SK-N-SH (cell line): Measurements from ENCODE around the gene CEP120. TPM values are rescaled to one million over a fixed set of nuclear protein-coding genes. Genes with fewer than 3 reads are reported as not detected.
"Not testable (repeated sequence)": the region's sequence is repeated elsewhere in the genome, so short reads cannot be mapped to it uniquely, and the experiment has no call there.

Experiments
- CTCF ChIA-PET: fragments of 300-600, 350-600 bp; formaldehyde crosslinking; extraction: SDS; loops from one replicate; lab custom pipeline; 2021; lab: Yijun Ruan, JAX
- POLR2A ChIA-PET: fragments of 350-600 bp; sonication (Branson Sonifier 250); formaldehyde crosslinking; extraction: SDS; loops from one replicate; lab custom pipeline; 2020; ENCODE audit warnings: antibody characterized with exemption, inconsistent platforms; lab: Yijun Ruan, JAX
- DNase-seq: peaks from one replicate; pipeline ENCODE4 v3.0.0; 2012
- H2AFZ ChIP-seq: fragments of 200-600 bp; sonication (generic); 2 replicates; pipeline ENCODE4 v1.8.1; 2016; ENCODE audit warnings: antibody characterized with exemption, mild to moderate bottlenecking, low read depth
- H3F3A ChIP-seq: fragments of 200-600 bp; sonication (generic); replicated peaks from 2 replicates; pipeline ENCODE3; 2016; ENCODE audit warnings: antibody characterized with exemption, mild to moderate bottlenecking; ENCODE audit not compliant: insufficient read depth
- H3K27ac ChIP-seq, 2 experiments: fragments of 200-500 bp in 1 of 2; fragments of 200-600 bp in 1 of 2; sonication (Bioruptor generic) in 1 of 2; sonication (generic), shearing (Covaris generic) in 1 of 2; 2 replicates each; pipeline versions ENCODE4 v1.5.1 to v1.6.1; 2014 to 2016; ENCODE audit warnings: low read depth in 2 of 2, inconsistent platforms in 1 of 2, low read length in 1 of 2, mild to moderate bottlenecking in 1 of 2, mixed read lengths in 1 of 2
- H3K27me3 ChIP-seq: fragments of 200-600 bp; sonication (generic), shearing (Covaris generic); 2 replicates; pipeline ENCODE4 v1.6.1; 2016; ENCODE audit warnings: mixed run types; ENCODE audit not compliant: insufficient read depth
- H3K36me3 ChIP-seq, 2 experiments: fragments of 200-500 bp in 1 of 2; fragments of 200-600 bp in 1 of 2; sonication (Bioruptor generic) in 1 of 2; sonication (generic) in 1 of 2; replicated peaks in 1 of 2; 2 replicates each; pipeline versions ENCODE3 to v1.5.1; 2014 to 2016; ENCODE audit warnings: low read length in 1 of 2, mild to moderate bottlenecking in 1 of 2; ENCODE audit not compliant: insufficient read depth in 2 of 2, control insufficient read depth in 1 of 2
- H3K4me1 ChIP-seq, 2 experiments: fragments of 200-500 bp in 1 of 2; fragments of 200-600 bp in 1 of 2; sonication (Bioruptor generic) in 1 of 2; sonication (generic), shearing (Covaris generic) in 1 of 2; 2 replicates each; pipeline versions ENCODE4 v1.5.1 to v1.6.1; 2014 to 2016; ENCODE audit warnings: low read depth in 1 of 2, low read length in 1 of 2, mixed run types in 1 of 2; ENCODE audit not compliant: insufficient read depth in 2 of 2, control insufficient read depth in 1 of 2
- H3K4me2 ChIP-seq: fragments of 200-600 bp; sonication (generic), shearing (Covaris generic); 2 replicates; pipeline ENCODE4 v1.6.1; 2017; ENCODE audit warnings: mixed run types
- H3K4me3 ChIP-seq, 2 experiments: fragments of 200-500 bp in 1 of 2; fragments of 200-600 bp in 1 of 2; sonication (Bioruptor generic) in 1 of 2; sonication (generic), shearing (Covaris generic) in 1 of 2; 2 replicates each; pipeline versions ENCODE4 v1.5.1 to v1.8.1; 2014 to 2016; ENCODE audit warnings: low read depth in 2 of 2, inconsistent platforms in 1 of 2, low read length in 1 of 2, mild to moderate bottlenecking in 1 of 2, mixed read lengths in 1 of 2, moderate library complexity in 1 of 2
- H3K79me2 ChIP-seq: fragments of 200-600 bp; sonication (generic); 2 replicates; pipeline ENCODE4 v1.8.1; 2017; ENCODE audit warnings: mild to moderate bottlenecking; ENCODE audit not compliant: insufficient read depth
- H3K9ac ChIP-seq: fragments of 200-600 bp; sonication (generic); 2 replicates; pipeline ENCODE4 v1.6.1; 2017; ENCODE audit warnings: mixed run types
- H3K9me2 ChIP-seq: fragments of 200-600 bp; sonication (generic); 2 replicates; pipeline ENCODE4 v1.6.1; 2017; ENCODE audit warnings: mixed run types
- H3K9me3 ChIP-seq: fragments of 200-600 bp; sonication (generic); 2 replicates; pipeline ENCODE4 v1.6.1; 2017; ENCODE audit warnings: mixed run types, mild to moderate bottlenecking, moderate library complexity
- H4K20me1 ChIP-seq: fragments of 200-600 bp; sonication (generic); 2 replicates; pipeline ENCODE4 v1.6.1; 2017; ENCODE audit warnings: mild to moderate bottlenecking, mixed run types; ENCODE audit not compliant: insufficient read depth
- CTCF ChIP-seq: fragments of 200-600 bp; sonication (generic); IDR thresholded peaks from 2 replicates; pipeline ENCODE4 v1.6.1; 2017; ENCODE audit warnings: antibody characterized with exemption, mild to moderate bottlenecking, moderate library complexity
- EP300 ChIP-seq, 2 experiments: IDR thresholded peaks; 2 replicates each; pipeline versions ENCODE4 v1.4.0 to v1.6.1; 2012; ENCODE audit warnings: borderline replicate concordance in 1 of 2, low read depth in 1 of 2, low read length in 1 of 2
- FOSL2 ChIP-seq: IDR thresholded peaks from 2 replicates; pipeline ENCODE4 v1.4.0; 2012; ENCODE audit warnings: low read depth, mild to moderate bottlenecking, moderate library complexity, borderline replicate concordance
- GABPA ChIP-seq: IDR thresholded peaks from 2 replicates; pipeline ENCODE4 v1.4.0; 2012; ENCODE audit warnings: low read depth, mild to moderate bottlenecking
- JUND ChIP-seq: IDR thresholded peaks from 2 replicates; pipeline ENCODE4 v1.4.0; 2012
- MAX ChIP-seq: IDR thresholded peaks from 2 replicates; pipeline ENCODE4 v1.4.0; 2012; ENCODE audit warnings: low read depth
- MXI1 ChIP-seq: IDR thresholded peaks from 2 replicates; pipeline ENCODE4 v1.6.1; 2012; ENCODE audit warnings: mild to moderate bottlenecking, low read depth, low read length, improper control_type of control experiment
- NFIC ChIP-seq: IDR thresholded peaks from 2 replicates; pipeline ENCODE4 v1.4.0; 2012; ENCODE audit warnings: borderline replicate concordance
- NRF1 ChIP-seq: IDR thresholded peaks from 2 replicates; pipeline ENCODE4 v1.6.1; 2012; ENCODE audit warnings: low read depth, mild to moderate bottlenecking, low read length
- POLR2AphosphoS5 ChIP-seq: IDR thresholded peaks from 2 replicates; pipeline ENCODE4 v1.6.1; 2012; ENCODE audit warnings: low read depth, low read length
- RXRA ChIP-seq: IDR thresholded peaks from 2 replicates; pipeline ENCODE4 v1.4.0; 2012; ENCODE audit warnings: low read depth, mild to moderate bottlenecking, borderline replicate concordance
- SIN3A ChIP-seq: IDR thresholded peaks from 2 replicates; pipeline ENCODE4 v1.6.1; 2012; ENCODE audit warnings: low read depth, mild to moderate bottlenecking, low read length, moderate library complexity, borderline replicate concordance
- TAF1 ChIP-seq: IDR thresholded peaks from 2 replicates; pipeline ENCODE4 v1.6.1; 2012; ENCODE audit warnings: low read depth, mild to moderate bottlenecking, low read length, moderate library complexity, borderline replicate concordance
- WGBS: methylation state at CpG from one replicate; pipeline ENCODE4 v1.1.6; 2017; ENCODE audit warnings: low lambda C conversion rate; 5-methylcytosine and 5-hydroxymethylcytosine counted together
- polyA plus RNA-seq, 3 experiments: library from polyadenylated mRNA; depleted of rRNA; stranded (reverse); fragments of >200 nt; gene quantifications; 2 replicates each; pipeline ENCODE4 v1.2.3, GENCODE V29; 2012

The CEP120 gene
- polyA plus RNA-seq, 1 of the 3 experiments (the other 2 are of a cell fraction), result 5.0 TPM

GRCh38 chr5:123412206-123412605, 11.0 kb downstream of the CEP120 start:
- H3K27me3 ChIP-seq, result no peaks in the 10 kb centered on the region
- peaks cover 35 to 42% of the 10 kb centered on the region in 2 experiments for H3K36me3 ChIP-seq
- H3K9ac ChIP-seq, result no peak overlapping the region
- TF ChIP-seq MAX, result no peak
- no peak for TF ChIP-seq CTCF
- TF ChIP-seq POLR2AphosphoS5, result no peak
- no peak for TF ChIP-seq JUND
- TF ChIP-seq RXRA, result no peak
- no peak for TF ChIP-seq GABPA
- TF ChIP-seq MXI1, result no peak
- no peak for TF ChIP-seq NRF1
- TF ChIP-seq TAF1, result no peak
- no peak for TF ChIP-seq NFIC
- TF ChIP-seq FOSL2, result no peak
- no peak for TF ChIP-seq SIN3A
- TF ChIP-seq EP300 (IDR thresholded peaks at IDR 0.05; ENCODE audit: borderline replicate concordance in 1 of 2, low read depth in 1 of 2, low read length in 1 of 2), result no peak
- TF ChIP-seq, all 33 proteins: peak for 0
- H3K9me3 ChIP-seq, result no peaks in the 10 kb centered on the region
- H3K9me2 ChIP-seq, result no peaks in the 10 kb centered on the region
- no peaks in the 10 kb centered on the region for H3K4me1 ChIP-seq
- H4K20me1 ChIP-seq, result no peaks in the 10 kb centered on the region
- 89% methylated on average over 3 of the region's 3 CpGs for WGBS
- no peak for DNase-seq
- no peaks in the 10 kb centered on the region for H3F3A ChIP-seq
- no peak overlapping the region for H3K27ac ChIP-seq
- CTCF ChIA-PET, result interaction anchor here (1.0 to 1.3 kb wide), 2 partner anchors 10 to 199 kb away, joined by 6 to 7 read pairs; partner anchors contain the start of gene CEP120
- POLR2A ChIA-PET, result interaction anchor here (1.5 kb wide), 1 partner anchor 11 kb away, joined by 5 read pairs; the partner anchor contains the start of gene CEP120
- H3K79me2 ChIP-seq, result no peaks in the 10 kb centered on the region
- no peak overlapping the region for H3K4me3 ChIP-seq
- no peak overlapping the region for H3K4me2 ChIP-seq
- no peak overlapping the region for H2AFZ ChIP-seq

- H3K27ac ChIP-seq, H3K4me2 ChIP-seq, H3K27me3 ChIP-seq, H3K4me3 ChIP-seq, POLR2A ChIA-PET, H3K9ac ChIP-seq, H3F3A ChIP-seq, H3K9me3 ChIP-seq, H2AFZ ChIP-seq, H4K20me1 ChIP-seq, H3K9me2 ChIP-seq, H3K4me1 ChIP-seq, DNase-seq, H3K79me2 ChIP-seq: not testable (repeated sequence)
- peaks cover 33 to 45% of the 10 kb centered on the region in 2 experiments for H3K36me3 ChIP-seq
- CTCF ChIA-PET, result interaction anchor here (1.5 kb wide), 1 partner anchor 21 kb away, joined by 4 read pairs; the partner anchor contains the start of gene CEP120
- 93% methylated on average over 10 of the region's 12 CpGs for WGBS
Measured at GRCh38 chr5:123401999-123402398, 21.2 kb downstream of the CEP120 start.
